NCI-H526 treated with DMSO at 0.1 percent for 48 hours (cell line): ENCODE data around the gene VAV1.
"Not testable (repeated sequence)": the region's sequence is repeated elsewhere in the genome, so short reads cannot be mapped to it uniquely, and the experiment has no call there.

Experiments
- DNase-seq: peaks from one replicate; lab custom pipeline; 2025; lab: John Stamatoyannopoulos, UW

VAV1 gene

GRCh38 chr19:6819323-6819722 lies 46.8 kb downstream of the VAV1 start:
- DNase-seq = no peak

- no peak for DNase-seq
Measured at GRCh38 chr19:6820237-6820636, 47.7 kb downstream of the VAV1 start.

- no peak for DNase-seq
Measured at GRCh38 chr19:6821639-6822310, 49.3 kb downstream of the VAV1 start.

GRCh38 chr19:6822311-6822670 lies 49.8 kb downstream of the VAV1 start:
- no peak for DNase-seq

GRCh38 chr19:6825076-6825774 lies 52.7 kb downstream of the VAV1 start:
- no peak for DNase-seq

- no peak for DNase-seq
Measured at GRCh38 chr19:6826281-6826920, 53.9 kb downstream of the VAV1 start.

GRCh38 chr19:6828306-6828697 lies 55.8 kb downstream of the VAV1 start:
- no peak for DNase-seq

- DNase-seq = no peak
Measured at GRCh38 chr19:6828698-6829633, 56.5 kb downstream of the VAV1 start.

GRCh38 chr19:6829829-6830228 lies 57.3 kb downstream of the VAV1 start:
- not testable (repeated sequence) for DNase-seq

- DNase-seq = not testable (repeated sequence)
Measured at GRCh38 chr19:6831084-6831483, 58.6 kb downstream of the VAV1 start.

- no peak for DNase-seq
Measured at GRCh38 chr19:6832412-6832811, 59.9 kb downstream of the VAV1 start.

- no peak for DNase-seq
Measured at GRCh38 chr19:6833166-6833790, 60.8 kb downstream of the VAV1 start.

GRCh38 chr19:6834433-6834832 lies 61.9 kb downstream of the VAV1 start:
- DNase-seq = no peak

GRCh38 chr19:6835501-6835900 lies 63.0 kb downstream of the VAV1 start:
- DNase-seq = no peak

- DNase-seq = no peak
Measured at GRCh38 chr19:6837525-6837924, 65.0 kb downstream of the VAV1 start.

- DNase-seq = no peak
Measured at GRCh38 chr19:6838062-6838655, 65.7 kb downstream of the VAV1 start.

GRCh38 chr19:6842871-6843607 lies 70.5 kb downstream of the VAV1 start:
- DNase-seq = no peak

GRCh38 chr19:6847828-6848200 lies 75.3 kb downstream of the VAV1 start:
- DNase-seq = no peak

- no peak for DNase-seq
Measured at GRCh38 chr19:6848986-6849385, 76.5 kb downstream of the VAV1 start.

- no peak for DNase-seq
Measured at GRCh38 chr19:6849876-6850275, 77.4 kb downstream of the VAV1 start.

GRCh38 chr19:6851359-6851758 lies 78.9 kb downstream of the VAV1 start:
- no peak for DNase-seq
